Urinary bladder (tissue), 4 donors: ENCODE results near the gene KLK13. TPM values are rescaled to one million over a fixed set of nuclear protein-coding genes. Genes with fewer than 3 reads are reported as not detected.

ENCODE experiments used
- DNase-seq: peaks from one replicate; pipeline ENCODE4 v3.0.0-alpha.2; 2015; ENCODE audit errors: extremely low spot score
- H3K27ac ChIP-seq: one replicate; pipeline ENCODE4 v1.5.1; 2013; ENCODE audit warnings: low read depth, mild to moderate bottlenecking, moderate library complexity
- H3K36me3 ChIP-seq: one replicate; pipeline ENCODE4 v1.6.1; 2013; ENCODE audit warnings: mild to moderate bottlenecking, moderate library complexity; ENCODE audit not compliant: insufficient read depth
- H3K4me1 ChIP-seq: one replicate; pipeline ENCODE4 v1.6.1; 2013; ENCODE audit warnings: mild to moderate bottlenecking, moderate library complexity; ENCODE audit not compliant: insufficient read depth
- H3K4me3 ChIP-seq: one replicate; pipeline ENCODE4 v1.5.1; 2013; ENCODE audit warnings: low read depth, low read length
- WGBS: extraction: QIAGEN DNeasy Blood & Tissue Kit; methylation state at CpG from one replicate; pipeline ENCODE4 v1.1.7; 2013; 5-methylcytosine and 5-hydroxymethylcytosine counted together
- polyA plus RNA-seq: library from polyadenylated mRNA; stranded (reverse); fragments of 200-250 nt; gene quantifications from one replicate; pipeline ENCODE4 v1.2.3, GENCODE V29; 2013
- total RNA-seq: library from RNA; depleted of rRNA; stranded (reverse); fragments of >200 nt; gene quantifications from one replicate; pipeline ENCODE4 v1.2.3, GENCODE V29; 2014
- donor health status: healthy with polysubstance abuse.
- donor health status: healthy.

KLK13 gene
- total and polyA plus RNA-seq, 2 donors, result 0.20 TPM; not detected in 1

DNA sequence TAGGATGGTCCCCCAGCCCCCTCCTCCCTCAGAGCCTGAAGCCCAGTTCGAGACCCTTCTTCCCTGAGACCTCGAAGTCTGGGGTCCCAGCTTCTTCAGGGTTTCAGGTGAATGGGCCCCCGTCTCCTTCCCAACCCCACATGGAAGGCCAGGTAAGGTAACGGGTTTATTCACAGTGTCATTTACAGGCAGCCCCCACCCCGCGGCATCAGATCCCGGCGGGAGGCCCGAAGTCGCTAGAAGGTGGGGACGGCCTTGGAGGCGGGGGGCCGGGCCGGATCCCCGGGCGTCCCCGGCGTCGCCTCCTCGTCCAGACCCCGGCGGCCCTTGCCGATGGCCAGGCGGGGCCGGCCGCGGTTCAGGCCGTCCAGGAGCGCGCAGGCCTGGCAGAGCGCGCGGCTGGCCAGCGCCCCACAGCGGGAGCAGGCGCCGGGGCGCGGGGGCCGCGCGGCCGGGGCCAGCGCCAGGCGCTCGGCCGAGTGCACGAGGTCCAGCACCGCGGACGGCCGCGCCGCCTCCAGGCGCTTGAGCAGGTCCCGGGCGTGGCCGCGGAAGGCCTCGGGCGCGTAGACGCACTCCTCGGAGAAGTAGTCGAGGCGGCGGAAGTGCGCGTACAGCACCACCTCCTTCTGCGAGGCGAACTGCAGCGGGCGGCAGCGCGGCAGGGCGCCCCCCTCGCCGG, 33.6 kb upstream of the KLK13 start:
- no peak for DNase-seq
- 33% methylated on average over 78 of the region's 78 CpGs for WGBS
- Histone ChIP-seq H3K4me1 (no peaks in the 10 kb centered on the region), H3K27ac (no peak overlapping the region), H3K36me3 (no peaks in the 10 kb centered on the region), H3K4me3 (no peak overlapping the region)

DNA sequence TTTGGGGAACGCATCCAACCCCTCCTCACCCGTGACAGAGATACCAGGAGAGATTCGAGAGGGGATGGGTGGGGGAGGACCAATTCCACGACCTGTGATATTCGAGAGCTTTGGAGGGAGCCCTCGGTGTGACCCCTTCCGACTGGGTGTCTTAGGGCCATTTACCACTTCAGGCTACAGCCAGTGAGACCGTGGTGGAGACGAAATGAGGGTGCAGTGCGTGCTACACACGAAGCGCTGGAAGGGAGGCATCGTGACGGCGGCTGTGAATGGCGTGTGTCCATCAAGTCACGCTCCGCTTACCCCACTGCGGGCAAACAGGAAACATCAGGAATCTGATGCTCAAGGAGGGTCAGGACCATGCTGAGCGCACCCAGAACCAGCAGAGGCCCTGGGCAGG, 32.9 kb upstream of the KLK13 start:
- Histone ChIP-seq H3K4me1 (no peaks in the 10 kb centered on the region), H3K27ac (no peak overlapping the region), H3K4me3 (no peak overlapping the region), H3K36me3 (no peaks in the 10 kb centered on the region)
- DNase-seq, result no peak
- WGBS, result 87% methylated on average over 20 of the region's 20 CpGs

- 7% methylated on average over 8 of the region's 8 CpGs for WGBS
- Histone ChIP-seq H3K4me1 (no peaks in the 10 kb centered on the region), H3K36me3 (no peaks in the 10 kb centered on the region), H3K4me3 (no peak overlapping the region), H3K27ac (no peak overlapping the region)
- DNase-seq, result no peak
These were observed 32.4 kb upstream of the KLK13 start for GRCh38 chr19:51097166-51097738.

DNA sequence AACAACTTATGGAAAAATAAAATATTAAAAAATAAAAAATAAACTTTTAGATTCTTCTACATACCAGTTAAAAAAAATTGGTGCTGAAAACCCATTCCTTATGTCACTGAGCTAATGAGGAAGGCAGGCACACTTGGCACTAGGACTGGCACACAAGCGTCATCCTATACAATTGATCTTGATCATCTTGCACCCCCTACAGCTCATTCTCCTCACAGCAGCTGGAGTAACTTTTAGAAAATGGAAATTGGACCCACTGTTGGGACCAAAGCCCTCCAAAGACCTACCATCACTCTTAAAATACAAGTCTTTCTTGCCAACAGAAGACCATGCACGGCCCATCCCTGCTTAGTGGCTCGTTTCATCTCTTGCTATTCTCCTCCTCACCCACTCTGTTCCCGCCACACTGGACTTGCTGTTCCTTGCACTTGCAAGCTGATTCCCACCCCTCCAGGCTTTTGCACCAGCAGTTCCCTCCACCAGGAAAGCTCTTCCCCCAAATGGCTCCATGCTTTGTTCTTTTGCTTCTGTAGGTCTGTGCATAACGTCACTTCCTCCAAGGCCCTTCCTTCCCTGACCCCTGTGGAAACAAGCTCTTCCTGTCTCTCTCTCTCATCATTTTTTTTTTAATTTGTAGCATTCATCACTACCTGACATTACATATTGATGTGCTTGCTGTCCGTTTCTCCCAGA, 31.7 kb upstream of the KLK13 start:
- no peak for DNase-seq
- WGBS, result 71% methylated on average over 6 of the region's 6 CpGs

DNA sequence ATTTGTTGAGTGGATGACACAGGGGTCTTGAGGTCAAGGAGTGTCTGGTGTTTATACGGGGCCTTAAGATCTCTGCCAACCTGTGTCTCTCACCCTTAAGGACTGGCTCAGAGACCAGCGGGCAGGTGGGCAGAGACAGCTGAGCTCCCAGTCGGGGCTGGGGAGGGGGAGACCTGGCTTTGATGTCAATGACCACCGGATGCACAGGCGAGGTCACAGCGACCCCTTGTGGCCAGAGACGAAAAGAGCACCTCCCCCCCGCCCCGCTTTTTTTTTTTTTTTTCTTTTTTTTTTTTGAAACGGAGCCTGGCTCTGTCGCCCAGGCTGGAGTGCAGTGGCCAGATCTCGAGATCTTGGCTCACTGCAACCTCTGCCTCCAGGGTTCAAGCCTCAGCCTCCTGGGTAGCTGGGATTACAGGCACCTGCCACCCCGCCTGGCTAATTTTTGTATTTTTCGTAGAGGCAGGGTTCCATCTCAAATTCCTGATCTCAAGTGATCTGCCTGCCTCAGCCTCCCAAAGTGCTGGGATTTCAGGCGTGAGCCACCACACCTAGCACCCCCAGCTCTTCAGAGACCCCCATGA, 29.9 kb upstream of the KLK13 start:
- no peaks in the 10 kb centered on the region for H3K36me3 ChIP-seq
- no peak overlapping the region for H3K4me3 ChIP-seq
- 25% methylated on average over 15 of the region's 15 CpGs for WGBS
- H3K4me1 ChIP-seq, result no peaks in the 10 kb centered on the region
- H3K27ac ChIP-seq, result no peak overlapping the region
- DNase-seq, result no peak

More for the DNA sequence above, 31.7 kb upstream of the KLK13 start:
- no peaks in the 10 kb centered on the region for H3K4me1 ChIP-seq
- no peak overlapping the region for H3K4me3 ChIP-seq
- no peak overlapping the region for H3K27ac ChIP-seq
- no peaks in the 10 kb centered on the region for H3K36me3 ChIP-seq

GRCh38 chr19:51093510-51094345, 28.8 kb upstream of the KLK13 start:
- 64% methylated on average over 22 of the region's 22 CpGs for WGBS
- Histone ChIP-seq H3K4me1 (no peaks in the 10 kb centered on the region), H3K36me3 (no peaks in the 10 kb centered on the region), H3K4me3 (no peak overlapping the region), H3K27ac (no peak overlapping the region)
- no peak for DNase-seq

DNA sequence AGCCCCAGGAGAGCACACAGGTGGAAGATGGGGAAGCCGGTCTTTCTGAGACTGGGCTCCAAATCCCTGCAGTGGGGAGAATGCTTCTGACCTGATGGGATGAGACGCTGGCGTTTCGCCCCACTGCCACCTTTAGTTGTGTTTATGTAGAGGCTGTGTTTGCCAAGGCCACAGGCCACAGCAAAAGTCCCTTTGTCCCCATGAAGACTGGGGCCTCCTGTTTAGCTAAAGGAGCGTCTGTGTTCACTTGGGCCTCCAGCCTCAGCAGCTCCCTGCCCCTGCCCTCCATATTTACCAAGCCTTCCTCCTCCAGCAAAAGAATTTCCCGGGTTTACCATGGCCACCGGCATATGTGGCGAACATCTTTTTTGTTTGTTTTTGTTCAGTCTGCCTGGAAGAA, 28.2 kb upstream of the KLK13 start:
- H3K36me3 ChIP-seq, result no peaks in the 10 kb centered on the region
- no peak for DNase-seq
- H3K27ac ChIP-seq, result no peak overlapping the region
- no peaks in the 10 kb centered on the region for H3K4me1 ChIP-seq
- WGBS, result 67% methylated on average over 8 of the region's 8 CpGs
- H3K4me3 ChIP-seq, result no peak overlapping the region

GRCh38 chr19:51091895-51092873, 27.3 kb upstream of the KLK13 start:
- no peak overlapping the region for H3K27ac ChIP-seq
- no peak overlapping the region for H3K4me3 ChIP-seq
- no peaks in the 10 kb centered on the region for H3K4me1 ChIP-seq
- no peaks in the 10 kb centered on the region for H3K36me3 ChIP-seq
- no peak for DNase-seq
- WGBS, result 62% methylated on average over 16 of the region's 16 CpGs

DNA sequence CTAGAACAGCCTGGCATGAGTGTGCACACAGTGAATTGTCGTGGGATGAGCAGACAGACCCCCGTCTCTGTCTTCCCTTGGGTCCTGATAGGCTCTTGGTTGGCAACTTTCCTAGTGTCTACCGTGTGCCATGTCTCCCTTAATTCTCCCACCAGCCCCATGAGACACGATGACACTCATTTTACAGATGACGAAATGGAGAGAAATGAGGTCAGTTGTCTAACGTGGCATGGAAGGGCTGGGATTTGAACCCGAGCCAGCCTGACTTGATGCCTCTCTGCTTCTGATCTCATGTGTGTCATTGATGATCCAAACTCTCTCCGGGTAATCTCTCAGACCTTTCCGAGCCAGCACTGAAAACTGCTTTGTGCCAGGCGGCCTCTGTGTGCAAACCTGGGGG, 26.2 kb upstream of the KLK13 start:
- Histone ChIP-seq H3K4me1 (no peaks in the 10 kb centered on the region), H3K27ac (no peak overlapping the region), H3K4me3 (no peak overlapping the region), H3K36me3 (no peaks in the 10 kb centered on the region)
- WGBS, result 75% methylated on average over 10 of the region's 10 CpGs
- no peak for DNase-seq

- Histone ChIP-seq H3K4me3 (no peak overlapping the region), H3K27ac (no peak overlapping the region), H3K4me1 (no peaks in the 10 kb centered on the region), H3K36me3 (no peaks in the 10 kb centered on the region)
- WGBS, result 59% methylated on average over 8 of the region's 8 CpGs
- no peak for DNase-seq
These were observed 25.6 kb upstream of the KLK13 start for GRCh38 chr19:51090471-51090870.

- Histone ChIP-seq H3K4me3 (no peak overlapping the region), H3K36me3 (no peaks in the 10 kb centered on the region), H3K4me1 (no peaks in the 10 kb centered on the region), H3K27ac (no peak overlapping the region)
- no peak for DNase-seq
- 84% methylated on average over 17 of the region's 17 CpGs for WGBS
These were observed 24.9 kb upstream of the KLK13 start for GRCh38 chr19:51089786-51090185.

DNA sequence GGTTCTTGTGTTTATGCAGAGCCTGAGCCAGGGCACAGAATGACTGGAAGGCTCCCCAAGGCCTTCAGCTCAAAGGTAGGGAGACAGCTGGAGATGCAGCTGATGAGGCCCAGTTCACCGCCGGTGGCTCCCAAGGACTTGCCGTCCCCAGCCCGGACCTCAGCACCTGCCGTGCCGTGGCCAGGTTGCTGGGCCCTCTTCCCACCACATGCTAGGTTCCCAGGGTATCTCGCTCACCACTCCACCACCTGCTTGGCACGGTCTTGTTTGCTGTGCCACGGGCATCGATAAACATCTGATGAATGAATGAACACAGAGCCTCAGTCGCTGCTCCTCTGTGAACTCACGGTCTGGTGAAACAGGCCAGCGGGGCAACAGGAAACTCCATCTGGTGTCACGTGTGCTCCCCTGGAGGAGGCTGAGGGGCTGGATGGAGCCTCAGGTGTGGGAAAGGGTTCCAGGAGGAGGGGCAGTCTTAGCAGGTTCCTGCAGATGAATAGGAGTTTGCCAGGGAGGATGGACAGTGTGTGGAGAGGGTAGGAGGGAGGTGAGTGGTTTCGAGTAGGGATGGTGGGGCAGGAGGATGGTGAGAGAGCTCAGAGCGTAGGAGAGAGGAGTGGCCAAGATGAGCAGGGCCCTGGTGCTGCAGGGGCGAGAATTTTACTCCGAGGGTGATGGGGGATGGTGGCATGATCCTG, 21.4 kb upstream of the KLK13 start:
- H3K4me3 ChIP-seq, result no peak overlapping the region
- 79% methylated on average over 18 of the region's 18 CpGs for WGBS
- DNase-seq, result no peak
- H3K27ac ChIP-seq, result no peak overlapping the region
- no peaks in the 10 kb centered on the region for H3K4me1 ChIP-seq
- H3K36me3 ChIP-seq, result no peaks in the 10 kb centered on the region
